ENCODE results near the gene BFSP2. TPM values are rescaled to one million over a fixed set of nuclear protein-coding genes. Genes with fewer than 3 reads are reported as not detected.

Gene BFSP2
- total RNA-seq, 1 donor from 2014 or later = not detected

- H3K27me3 Mint-ChIP-seq = peaks cover 3% of the 10 kb centered on the region
These were observed 37.3 kb upstream of the BFSP2 start for GRCh38 chr3:133362539-133362938.

GRCh38 chr3:133364704-133365103, 35.2 kb upstream of the BFSP2 start:
- no peak for TF ChIP-seq CTCF (conservative IDR thresholded peaks at IDR 0.05)
- Mint-ChIP-seq H3K27ac (no peak overlapping the region), H3K4me1 (ENCODE audit: unreplicated experiment) (no peaks in the 10 kb centered on the region), H3K27me3 (peaks cover 3% of the 10 kb centered on the region), H3K4me3 (no peak overlapping the region), H3K9me3 (no peaks in the 10 kb centered on the region), H3K36me3 (no peaks in the 10 kb centered on the region)
- no peak for DNase-seq (ENCODE audit: extremely low spot score, unreplicated experiment)

More at GRCh38 chr3:133362539-133362938, 37.3 kb upstream of the BFSP2 start:
- H3K36me3 Mint-ChIP-seq = no peaks in the 10 kb centered on the region
- H3K27ac Mint-ChIP-seq = no peak overlapping the region
- no peaks in the 10 kb centered on the region for H3K9me3 Mint-ChIP-seq
- no peak for TF ChIP-seq CTCF (conservative IDR thresholded peaks at IDR 0.05)
- H3K4me1 Mint-ChIP-seq (ENCODE audit: unreplicated experiment) = no peaks in the 10 kb centered on the region
- DNase-seq (ENCODE audit: extremely low spot score, unreplicated experiment) = no peak
- no peak overlapping the region for H3K4me3 Mint-ChIP-seq

- no peak overlapping the region for H3K4me3 Mint-ChIP-seq
- no peak for TF ChIP-seq CTCF (conservative IDR thresholded peaks at IDR 0.05)
- H3K27me3 Mint-ChIP-seq = peaks cover 3% of the 10 kb centered on the region
- no peaks in the 10 kb centered on the region for H3K36me3 Mint-ChIP-seq
- no peaks in the 10 kb centered on the region for H3K4me1 Mint-ChIP-seq (ENCODE audit: unreplicated experiment)
- DNase-seq (ENCODE audit: extremely low spot score, unreplicated experiment) = no peak
- no peaks in the 10 kb centered on the region for H3K9me3 Mint-ChIP-seq
- no peak overlapping the region for H3K27ac Mint-ChIP-seq
These were observed 32.9 kb upstream of the BFSP2 start for GRCh38 chr3:133366921-133367320.

DNA sequence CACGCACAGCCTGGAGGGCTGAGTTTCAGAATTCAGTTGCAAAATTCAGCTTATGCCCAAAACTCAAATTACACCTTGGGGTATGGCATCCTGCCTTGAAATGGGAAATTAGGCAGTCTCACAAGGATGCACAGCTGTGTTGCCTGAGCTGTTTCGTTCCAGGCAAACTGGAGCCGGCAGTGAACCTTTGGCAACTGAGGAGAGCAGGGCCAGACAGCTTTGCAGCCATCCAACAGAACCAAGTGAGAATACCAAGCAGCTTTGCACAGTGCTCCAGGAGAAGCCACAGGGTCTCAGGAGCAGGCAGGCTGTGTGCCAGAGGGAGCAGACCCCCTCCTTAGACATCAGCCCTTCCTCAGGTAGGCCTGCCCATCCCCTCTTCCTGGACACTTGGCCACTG, 32.5 kb upstream of the BFSP2 start:
- TF ChIP-seq CTCF (conservative IDR thresholded peaks at IDR 0.05) = no peak
- Mint-ChIP-seq H3K9me3 (no peaks in the 10 kb centered on the region), H3K4me1 (ENCODE audit: unreplicated experiment) (no peaks in the 10 kb centered on the region), H3K36me3 (no peaks in the 10 kb centered on the region), H3K27ac (no peak overlapping the region), H3K4me3 (no peak overlapping the region), H3K27me3 (peaks cover 3% of the 10 kb centered on the region)
- no peak for DNase-seq (ENCODE audit: extremely low spot score, unreplicated experiment)

DNA sequence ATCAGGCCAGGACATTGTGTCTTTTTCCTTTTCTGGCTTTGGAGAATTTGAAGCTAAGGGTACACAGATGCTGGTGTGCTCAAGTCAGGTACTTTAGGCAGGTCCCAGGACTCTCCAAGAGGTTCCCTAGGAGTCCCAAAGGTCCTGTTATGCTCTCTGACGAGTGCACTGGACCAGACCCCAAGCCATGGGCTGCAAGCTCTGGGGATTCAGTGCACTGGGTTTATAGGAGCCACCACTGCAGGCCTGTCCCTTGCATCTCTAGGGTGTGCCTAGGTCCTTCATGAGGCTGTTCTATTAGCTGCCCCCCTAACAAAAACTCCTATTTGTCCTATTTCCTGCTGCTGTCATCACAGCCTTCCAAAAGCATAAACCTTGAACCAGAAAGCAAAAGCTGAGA, 31.9 kb upstream of the BFSP2 start:
- Mint-ChIP-seq H3K27ac (no peak overlapping the region), H3K27me3 (peaks cover 3% of the 10 kb centered on the region), H3K4me1 (ENCODE audit: unreplicated experiment) (no peaks in the 10 kb centered on the region), H3K9me3 (no peaks in the 10 kb centered on the region), H3K36me3 (no peaks in the 10 kb centered on the region), H3K4me3 (no peak overlapping the region)
- no peak for TF ChIP-seq CTCF (conservative IDR thresholded peaks at IDR 0.05)
- DNase-seq (ENCODE audit: extremely low spot score, unreplicated experiment) = no peak

Measured in type B pancreatic cell (in vitro differentiated cells).